GM21423 (cell line): ENCODE data around the gene FLNC.

Experiments used
- ATAC-seq: cut with Tn5 transposase; IDR thresholded peaks from one replicate; pipeline ENCODE4 v1.9.1; 2021; ENCODE audit warnings: mild to moderate bottlenecking, moderate library complexity; ENCODE audit not compliant: unreplicated experiment

FLNC gene

DNA sequence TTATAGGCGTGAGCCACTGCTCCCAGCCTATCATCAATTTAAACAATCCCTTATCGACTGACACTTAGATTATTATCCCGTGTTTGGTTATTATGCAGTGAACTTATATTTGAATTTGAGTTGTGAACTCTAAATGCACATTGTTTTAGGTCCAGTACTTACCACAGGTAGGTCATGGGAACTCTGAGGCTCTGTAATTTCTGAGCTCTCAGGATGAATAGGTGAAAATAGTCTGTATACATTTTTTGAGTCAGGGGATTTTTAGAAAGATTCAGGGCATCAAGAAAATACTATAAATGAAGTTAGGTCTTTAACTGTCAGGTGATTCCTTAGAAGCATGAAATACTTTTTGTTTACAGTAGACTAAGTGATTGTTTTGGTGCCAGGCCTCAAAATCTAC is 29.6 kb upstream of the FLNC start:
- ATAC-seq: no peak

DNA sequence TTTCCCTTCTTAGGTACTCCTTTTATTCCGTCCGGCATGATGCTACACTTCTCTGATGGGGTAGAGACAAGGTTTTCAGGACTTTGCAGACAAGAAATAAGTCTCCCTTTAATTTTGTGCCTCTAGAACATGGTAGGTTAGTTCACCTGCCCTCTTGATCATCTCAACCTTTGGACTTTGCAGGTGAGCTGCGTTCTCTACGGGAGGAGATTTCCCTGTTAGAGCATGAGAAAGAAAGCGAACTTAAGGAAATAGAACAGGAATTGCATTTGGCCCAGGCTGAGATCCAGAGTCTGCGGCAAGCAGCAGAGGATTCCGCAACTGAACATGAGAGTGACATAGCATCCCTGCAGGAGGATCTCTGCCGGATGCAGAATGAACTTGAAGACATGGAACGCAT is 29.2 kb upstream of the FLNC start:
- no peak for ATAC-seq

DNA sequence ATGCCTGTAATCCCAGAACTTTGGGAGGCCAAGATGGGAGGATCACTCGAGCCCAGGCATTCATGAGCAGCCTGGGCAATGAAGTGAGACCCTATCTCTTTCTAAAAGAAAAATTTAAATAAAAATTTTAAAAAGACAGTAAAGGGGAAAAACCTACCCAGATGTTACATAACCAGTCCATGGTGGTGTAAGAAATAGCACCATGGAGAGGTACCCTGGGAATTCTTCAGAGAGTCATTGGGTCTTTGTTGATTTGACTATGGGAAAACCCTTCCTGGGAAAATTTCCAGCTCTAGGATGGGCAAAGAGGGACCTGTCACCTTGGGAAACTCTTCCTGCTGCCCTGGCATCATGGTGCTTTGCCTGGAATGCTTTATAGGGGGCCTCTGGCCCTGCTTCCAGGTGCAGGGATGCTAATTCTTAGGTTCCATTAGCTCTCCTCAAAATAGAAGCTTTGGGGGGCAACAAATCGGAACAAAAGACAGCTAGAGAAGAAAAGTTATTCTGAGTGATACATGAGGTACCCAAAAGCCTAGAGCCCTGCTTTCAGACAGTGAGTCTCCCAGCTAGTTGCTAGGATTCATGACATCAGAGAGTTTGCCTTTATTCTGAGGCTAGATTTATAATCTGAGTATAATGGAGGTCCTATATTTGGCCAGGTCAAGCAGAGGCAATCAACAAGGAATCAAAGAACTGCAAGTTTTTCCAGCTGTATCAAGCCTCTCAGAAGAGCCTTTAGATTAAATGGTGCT is 28.4 kb upstream of the FLNC start:
- ATAC-seq: no peak

DNA sequence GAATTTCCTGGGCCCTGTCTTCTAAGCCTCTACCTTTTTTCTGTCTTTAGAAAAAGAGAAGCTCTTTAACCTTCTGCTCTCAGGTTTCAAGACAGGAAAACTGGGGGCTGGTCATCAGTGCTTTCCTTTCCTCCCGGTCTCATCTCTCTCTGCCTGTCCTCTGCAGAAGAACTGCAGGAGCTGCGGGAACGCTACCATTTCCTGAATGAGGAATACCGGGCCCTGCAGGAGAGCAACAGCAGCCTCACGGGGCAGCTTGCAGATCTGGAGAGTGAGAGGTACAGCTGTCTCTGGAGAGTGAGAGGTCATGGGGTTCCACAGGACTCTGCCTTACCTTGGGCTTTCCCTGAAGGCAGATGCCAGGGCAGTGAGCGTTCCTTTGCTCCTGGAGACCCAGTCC is 25.7 kb upstream of the FLNC start:
- ATAC-seq: no peak

DNA sequence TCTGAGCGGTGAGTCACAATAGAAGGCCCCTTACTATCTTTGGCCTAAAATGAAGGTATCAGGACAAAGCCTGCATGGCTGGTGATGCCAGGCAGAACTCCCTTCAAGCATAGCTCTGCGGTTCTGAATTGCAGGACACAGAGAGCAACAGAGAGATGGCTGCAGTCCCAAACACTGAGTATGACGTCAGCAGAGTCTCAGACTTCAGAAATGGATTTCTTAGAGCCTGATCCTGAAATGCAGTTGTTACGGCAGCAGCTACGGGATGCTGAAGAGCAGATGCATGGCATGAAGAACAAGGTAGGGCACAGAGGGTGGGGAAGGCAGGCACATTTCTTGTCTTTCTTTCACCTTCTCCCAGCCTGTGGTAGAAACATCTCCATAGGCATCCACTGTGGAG is 25.0 kb upstream of the FLNC start:
- ATAC-seq: no peak

DNA sequence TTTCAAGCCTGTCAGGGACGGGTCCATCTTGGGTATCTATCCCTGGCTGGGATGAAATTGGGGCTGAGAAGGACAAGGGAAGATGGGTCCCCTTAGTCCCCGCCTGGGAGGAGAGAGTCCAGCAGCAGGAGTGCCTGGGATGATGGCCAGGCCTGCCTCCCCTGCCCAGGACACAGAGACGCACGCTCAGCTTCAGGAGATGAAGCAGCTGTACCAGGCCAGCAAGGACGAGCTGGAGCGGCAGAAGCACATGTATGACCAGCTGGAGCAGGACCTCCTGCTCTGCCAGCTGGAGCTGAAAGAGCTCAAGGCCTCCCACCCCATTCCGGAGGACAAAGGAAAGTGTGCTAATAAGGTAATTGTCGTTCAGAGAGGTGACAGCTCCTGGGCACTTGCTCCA is 23.0 kb upstream of the FLNC start:
- no peak for ATAC-seq

DNA sequence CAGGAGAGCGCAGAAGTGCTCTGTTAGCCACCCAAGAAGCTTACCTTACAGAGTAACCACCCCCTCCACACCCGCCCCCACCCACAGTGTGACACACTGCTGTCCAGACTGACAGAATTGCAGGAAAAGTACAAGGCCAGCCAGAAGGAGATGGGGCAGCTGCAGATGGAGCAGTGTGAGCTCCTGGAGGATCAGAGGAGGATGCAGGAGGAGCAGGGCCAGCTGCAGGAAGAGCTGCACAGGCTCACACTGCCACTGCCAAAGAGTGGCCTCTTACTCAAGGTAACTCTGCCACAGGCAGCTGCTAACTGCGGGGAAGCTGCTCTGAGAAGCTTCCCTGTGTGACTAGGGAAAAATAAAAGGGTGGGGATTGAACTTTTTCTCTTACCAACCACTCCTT is 20.8 kb upstream of the FLNC start:
- no peak for ATAC-seq

DNA sequence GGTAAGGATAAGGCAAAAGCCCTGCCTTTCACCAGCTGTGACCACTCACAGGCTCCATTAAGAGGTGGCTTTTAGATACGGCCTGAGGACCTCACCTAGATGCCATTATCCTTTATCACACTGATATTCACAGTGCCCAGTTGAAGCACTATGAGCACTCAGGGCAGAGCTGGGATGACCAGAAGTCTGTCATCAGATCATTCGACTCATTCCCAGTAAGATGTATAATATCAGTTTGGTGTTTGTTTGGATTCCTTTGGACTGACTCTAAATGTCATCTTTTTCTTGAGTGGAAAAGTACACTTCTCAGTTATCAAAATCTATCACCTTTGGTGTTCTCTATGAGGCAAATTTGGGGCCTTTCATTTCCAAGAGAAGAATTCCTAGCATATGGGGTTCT is 19.7 kb upstream of the FLNC start:
- no peak for ATAC-seq

DNA sequence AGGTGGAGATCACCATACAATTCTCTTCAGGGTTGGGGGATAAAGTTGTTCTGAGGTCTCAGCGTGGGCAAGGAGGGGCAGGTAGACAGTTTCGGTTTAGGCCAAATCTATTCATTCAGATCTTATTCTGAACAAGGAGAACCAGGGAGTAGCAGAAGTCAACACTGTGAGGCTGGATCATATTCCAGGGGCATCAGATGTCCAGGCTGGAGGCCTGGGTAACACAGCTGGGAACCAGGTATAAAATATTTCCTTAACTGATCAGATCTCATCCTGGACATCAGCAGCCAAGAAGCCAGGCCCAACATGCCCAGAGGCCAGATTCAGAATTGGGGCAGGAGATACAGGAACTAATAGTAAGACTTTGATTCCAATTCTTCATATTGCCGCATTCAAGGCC is 19.2 kb upstream of the FLNC start:
- ATAC-seq: no peak

DNA sequence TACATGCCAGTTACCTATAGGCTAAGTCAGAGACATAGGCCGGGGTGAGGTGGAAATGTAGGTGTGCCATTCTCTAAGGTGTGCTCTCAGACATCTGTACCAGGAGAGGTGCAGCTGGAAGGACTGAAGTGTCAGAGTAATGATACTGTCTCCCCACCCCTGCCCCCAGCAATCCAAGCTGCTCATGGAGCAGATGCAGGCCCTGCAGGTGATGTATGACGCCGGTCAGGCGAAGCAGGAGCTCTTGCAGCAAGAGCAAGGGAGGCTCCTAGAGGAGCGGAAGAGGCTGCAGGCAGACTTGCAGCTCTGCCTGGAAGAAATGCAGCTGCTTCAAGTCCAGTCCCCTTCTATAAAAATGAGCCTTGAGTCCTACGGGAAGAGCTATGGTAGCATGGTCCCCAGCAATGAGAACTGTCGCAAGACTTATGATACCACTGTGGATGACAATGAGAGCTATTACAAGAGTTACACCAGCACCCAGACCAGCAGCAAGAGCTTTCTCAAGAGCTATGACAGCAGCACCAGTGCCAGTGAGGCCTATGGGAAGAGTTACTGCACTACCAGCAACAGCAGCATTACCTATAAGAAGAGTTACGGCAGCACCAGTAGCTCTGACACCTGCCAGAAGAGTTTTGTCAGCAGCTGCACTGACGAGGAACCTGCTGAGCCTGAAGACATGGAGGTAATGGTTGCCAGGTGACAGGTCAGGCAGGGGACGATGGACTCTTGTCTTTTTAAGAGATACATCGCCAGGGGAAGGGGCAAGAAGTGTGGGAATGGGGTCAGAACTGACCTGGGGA is 18.4 kb upstream of the FLNC start:
- no peak for ATAC-seq

DNA sequence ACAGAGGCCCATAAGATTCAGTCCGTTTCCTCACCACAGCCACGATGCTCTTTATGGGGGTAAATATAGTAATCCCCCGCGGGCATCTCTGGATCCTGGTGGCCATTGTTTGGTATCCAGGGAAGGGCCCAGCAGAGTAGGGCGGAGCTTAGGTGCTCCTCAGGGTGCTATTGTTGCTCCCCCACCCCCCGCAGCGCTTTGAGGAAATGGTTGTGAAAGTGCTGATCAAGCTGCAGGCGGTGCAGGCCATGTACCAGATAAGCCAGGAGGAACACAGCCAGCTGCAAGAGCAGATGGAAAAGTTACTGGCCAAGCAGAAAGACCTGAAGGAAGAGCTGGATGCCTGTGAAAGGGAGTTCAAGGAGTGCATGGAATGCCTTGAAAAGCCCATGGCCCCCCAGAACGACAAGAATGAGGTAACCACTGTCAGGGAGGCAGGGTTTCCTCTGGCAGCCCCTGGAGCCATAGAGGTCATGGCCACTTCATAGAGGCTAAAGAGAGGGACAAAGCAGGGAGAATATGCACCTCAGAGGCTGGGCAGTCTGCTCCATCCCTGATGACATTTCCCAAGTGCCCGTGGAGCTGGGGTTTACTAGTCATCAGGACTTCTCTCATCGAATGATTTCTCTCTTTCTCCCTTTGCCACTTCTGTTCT is 17.6 kb upstream of the FLNC start:
- ATAC-seq: no peak

DNA sequence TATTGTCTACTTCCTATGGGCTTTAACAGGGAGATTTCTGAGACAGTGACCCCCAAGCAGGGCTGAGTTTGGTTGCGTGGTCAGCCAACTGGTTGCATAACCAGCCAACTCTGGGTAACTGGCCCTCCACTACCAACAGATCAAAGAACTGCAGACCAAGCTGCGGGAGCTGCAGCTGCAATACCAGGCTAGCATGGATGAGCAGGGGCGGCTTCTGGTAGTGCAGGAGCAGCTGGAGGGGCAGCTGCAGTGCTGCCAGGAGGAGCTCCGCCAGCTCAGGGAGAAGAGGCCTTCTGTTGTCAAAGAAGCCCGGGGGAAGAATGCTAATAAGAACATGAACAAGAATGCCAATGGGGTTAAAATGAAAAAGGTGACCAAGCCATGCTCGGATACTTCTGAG is 15.7 kb upstream of the FLNC start:
- no peak for ATAC-seq

DNA sequence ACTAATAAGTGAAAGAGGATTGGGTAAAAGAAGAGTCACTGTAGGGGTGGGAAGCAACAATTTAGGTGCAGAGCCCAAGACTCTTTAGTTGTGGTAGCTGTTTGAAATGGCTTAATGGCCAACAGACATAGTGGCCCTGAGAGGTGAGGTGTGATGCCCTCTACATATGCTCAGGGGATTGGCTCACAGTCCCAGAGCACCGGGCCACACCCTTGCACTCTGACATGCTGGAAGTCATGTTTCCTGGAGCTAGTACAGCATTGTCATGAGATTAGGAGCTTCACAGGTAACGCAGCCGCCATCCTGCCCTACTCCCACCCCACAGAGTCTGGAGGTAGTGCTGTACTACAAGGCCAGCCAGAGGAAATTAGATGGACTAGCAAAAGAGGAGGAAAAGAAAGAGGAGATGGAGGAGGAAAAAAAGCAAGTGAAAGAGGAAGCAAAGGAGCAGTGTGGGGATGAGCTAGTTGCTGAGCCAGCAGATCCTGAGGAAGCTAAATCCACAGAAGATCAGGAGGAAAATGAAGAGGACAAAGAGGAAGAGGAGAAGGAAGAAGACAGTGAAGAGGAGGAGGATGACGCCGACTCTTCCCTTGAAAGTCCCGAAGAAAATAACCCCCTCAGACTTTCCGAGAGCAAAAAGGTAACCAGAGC is 14.8 kb upstream of the FLNC start:
- ATAC-seq: no peak

DNA sequence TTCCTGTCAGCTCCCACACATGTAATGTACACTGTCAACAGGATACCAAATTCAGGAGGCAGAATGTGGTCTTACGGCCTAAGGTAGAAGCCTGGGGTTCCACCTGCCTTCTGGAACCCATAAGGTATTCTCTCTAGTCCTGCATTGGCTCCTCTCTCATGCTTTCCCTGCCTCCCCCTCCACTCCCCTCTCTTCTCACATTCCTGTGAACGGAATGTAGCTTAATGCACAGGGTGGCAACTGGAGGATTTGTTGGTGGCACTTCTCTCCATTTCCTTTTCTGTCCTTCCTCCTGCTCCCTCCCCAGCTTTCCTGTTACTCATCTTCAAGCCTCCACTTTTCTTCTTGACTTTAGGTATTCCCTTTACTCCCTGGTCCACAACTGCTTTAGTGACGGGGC is 11.5 kb upstream of the FLNC start:
- no peak for ATAC-seq

DNA sequence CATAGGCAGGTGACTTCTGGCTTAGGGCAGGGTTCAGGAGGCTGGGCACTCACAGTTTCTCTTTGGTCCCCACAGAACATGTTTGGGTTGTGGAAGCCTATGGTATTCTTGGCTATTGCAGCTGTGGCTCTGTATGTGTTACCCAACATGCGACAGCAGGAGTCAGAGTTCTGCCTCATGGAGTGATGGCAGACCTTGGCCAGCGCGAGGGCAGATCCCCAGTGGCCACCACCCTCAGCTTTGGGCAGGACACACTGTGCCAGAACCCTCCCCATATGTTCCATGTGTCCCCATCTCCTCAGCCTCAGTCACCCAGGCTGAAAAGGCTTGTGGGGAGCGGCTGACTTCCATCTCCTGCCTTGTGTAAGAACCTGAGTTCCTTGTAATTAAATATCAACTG is 8.5 kb upstream of the FLNC start:
- no peak for ATAC-seq

DNA sequence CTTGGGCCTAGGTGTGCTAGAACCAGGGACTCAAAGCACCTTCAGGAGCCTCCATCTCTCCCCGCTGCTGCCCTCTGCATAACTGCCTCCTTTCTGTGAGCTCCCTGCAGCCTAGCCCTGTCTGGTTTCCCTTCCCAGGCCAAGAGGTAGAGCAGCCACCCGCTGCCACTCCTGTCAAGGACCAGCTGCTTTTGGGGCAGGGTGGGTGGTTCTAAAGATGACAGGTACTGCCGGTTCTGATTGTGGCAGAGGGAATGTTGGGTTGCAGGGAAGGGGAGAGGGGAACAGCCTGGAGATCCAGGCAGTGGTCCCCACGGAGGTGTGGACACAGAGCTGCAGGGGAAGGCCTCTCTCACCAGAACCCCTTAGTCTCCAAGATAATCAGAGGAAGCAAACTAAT is 3.7 kb upstream of the FLNC start:
- no peak for ATAC-seq

DNA sequence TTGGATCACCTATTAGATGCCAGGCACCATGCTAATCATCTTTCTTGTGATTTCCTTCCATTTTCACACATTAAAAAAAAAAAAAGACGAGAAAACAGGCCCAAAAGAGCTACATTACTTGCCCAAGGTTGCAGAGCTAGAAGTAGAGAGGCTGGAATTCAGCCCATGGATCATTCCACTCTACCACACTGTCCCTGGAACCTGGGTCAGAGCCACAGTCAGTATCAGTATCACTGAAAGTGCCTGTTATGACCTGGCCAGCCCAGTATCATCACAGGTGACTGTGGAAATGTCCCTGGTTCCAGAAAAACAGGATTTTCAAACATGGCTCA is 3.3 kb upstream of the FLNC start:
- no peak for ATAC-seq

DNA sequence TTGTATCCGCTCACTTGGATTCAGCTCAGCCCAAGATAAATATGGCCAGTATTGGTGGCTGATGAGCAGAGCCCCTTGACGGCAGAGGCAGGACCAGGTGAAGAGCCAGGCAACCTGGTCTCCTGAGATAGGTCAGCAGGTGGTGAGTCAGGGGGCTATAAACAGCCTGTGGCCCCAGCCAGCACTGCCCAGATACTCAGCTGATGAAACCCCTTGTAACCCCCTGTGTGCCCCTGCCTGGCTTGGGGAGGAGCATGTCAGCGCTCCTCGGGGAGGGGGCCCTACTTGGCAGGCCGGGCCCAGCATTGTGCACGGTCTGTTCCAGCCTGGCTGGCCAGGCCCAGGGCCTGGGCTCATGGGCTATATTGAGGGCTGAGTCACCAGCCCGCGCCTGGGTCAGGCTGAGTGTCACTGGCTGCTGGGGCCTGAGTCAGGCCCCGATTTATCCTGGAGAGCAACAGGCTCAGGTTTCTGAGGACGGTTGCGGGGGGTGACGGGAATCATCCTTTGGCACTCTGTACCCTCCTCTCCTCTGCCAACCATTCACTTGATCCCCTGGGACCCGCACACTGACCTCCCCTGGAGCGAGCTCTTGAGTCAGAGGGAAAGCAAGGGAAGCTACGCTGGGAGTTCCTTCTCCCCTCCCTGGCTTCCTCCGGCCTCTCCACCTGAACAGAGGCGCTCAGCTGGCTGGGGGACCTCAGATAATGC is 2.8 kb upstream of the FLNC start:
- ATAC-seq: no peak

DNA sequence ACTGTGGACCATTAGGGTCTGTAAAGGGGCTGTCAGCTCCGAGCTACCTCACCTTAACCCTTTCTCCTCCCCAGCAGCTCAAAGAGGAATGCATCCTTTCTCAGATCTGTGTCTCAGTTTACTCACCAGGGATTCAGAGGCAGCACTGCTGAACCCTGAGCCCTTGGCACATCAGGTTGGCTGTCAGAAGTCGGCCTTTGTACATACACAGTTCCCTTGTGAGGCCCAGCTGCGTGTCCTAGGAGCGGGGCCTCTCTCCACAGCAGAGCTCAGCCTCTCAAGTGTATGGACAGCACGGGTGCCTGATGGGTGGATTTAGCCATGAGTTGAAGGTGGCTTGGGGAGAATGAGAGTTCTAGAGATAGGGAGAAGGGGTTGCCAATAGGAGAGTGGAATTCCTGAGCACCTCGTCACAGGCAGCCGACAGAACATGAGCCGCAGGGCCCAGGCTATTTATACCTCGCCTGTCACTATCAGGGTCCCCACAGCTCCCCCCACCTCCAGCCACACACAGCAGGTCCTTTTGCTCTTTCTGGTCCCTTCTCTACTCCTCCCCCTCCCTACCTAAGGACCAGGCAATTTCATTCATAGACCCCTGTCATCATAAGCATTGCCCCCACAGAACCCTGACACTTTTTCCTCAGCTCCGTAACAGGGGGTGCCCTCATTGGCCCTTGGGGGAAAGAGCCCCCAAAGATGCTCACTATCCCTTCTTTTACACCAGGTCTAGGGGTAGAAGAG is 2.1 kb upstream of the FLNC start:
- no peak for ATAC-seq

DNA sequence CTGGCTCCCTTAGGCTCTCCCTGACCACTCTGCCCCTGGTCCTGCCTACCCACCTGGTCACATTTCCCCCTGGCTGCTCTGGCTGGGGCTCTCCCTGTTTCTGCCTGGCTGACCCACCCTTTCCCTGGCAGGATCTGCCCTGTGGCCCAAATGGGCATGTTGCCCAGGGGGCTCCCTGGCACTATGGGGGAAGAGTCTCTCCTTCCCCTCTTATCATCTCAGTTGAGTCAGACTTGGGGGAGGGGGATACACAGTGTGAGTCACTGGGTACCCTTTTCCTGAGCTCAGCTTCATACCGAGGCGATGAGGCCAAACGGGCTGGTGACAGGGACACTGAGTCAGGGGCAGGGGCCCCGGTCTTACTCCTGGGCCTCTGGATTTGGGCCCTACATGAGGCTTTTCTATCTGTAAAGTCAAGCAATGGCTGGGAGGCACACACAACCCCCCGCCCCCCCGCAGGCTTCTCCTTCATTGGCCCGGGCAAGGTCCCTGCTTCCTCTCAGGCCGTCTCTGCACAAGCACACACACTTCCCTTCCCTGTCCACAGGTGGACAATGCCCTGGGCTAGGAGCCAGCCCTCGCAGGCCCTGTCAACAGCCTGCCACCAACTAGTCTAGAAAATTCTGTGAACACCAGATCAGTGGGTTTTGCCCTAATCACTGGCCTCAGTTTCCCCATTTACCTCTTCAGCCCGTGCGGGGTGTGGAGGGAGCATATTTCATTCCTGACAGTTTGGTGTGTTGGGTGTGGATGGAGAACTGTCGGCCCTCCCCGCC is 627 bp upstream of the FLNC start:
- no peak for ATAC-seq
